DMS 273 (cell line): ENCODE data around the gene MCF2.
"Not testable (repeated sequence)": the region's sequence is repeated elsewhere in the genome, so short reads cannot be mapped to it uniquely, and the experiment has no call there.

ENCODE experiments used
- DNase-seq: peaks from one replicate; lab custom pipeline; 2025; ENCODE audit not compliant: unreplicated experiment; lab: John Stamatoyannopoulos, UW

MCF2 gene

GRCh38 chrX:139708067-139708466, at the start of gene MCF2:
Gene MCF2 (minus strand): TSS chrX:139708167. CDS start chrX:139651744, 56,423 bp downstream.
- no peak for DNase-seq

GRCh38 chrX:139751053-139751452, 43.1 kb upstream of the MCF2 start:
- DNase-seq = no peak

GRCh38 chrX:139750390-139750789, 42.4 kb upstream of the MCF2 start:
- DNase-seq = no peak

DNA sequence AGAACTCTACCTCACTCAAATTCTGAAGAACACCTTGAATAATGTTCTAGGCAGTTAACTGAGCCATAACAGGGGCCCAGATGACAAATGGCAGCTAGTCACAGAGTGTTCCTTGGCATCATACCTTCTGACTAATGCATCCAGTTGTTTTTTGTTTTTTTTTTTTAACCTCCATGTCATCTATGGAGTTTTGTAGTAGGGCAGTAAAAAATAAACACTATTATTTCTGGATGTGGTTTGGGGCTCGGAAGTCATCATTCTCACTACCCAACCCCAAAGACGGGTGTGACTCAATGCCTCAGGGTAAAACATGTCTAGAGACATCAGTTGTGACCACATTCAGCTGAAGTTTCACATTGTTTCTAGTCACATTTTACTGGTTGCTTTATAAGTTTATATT, 31.2 kb upstream of the MCF2 start:
- DNase-seq = no peak

DNA sequence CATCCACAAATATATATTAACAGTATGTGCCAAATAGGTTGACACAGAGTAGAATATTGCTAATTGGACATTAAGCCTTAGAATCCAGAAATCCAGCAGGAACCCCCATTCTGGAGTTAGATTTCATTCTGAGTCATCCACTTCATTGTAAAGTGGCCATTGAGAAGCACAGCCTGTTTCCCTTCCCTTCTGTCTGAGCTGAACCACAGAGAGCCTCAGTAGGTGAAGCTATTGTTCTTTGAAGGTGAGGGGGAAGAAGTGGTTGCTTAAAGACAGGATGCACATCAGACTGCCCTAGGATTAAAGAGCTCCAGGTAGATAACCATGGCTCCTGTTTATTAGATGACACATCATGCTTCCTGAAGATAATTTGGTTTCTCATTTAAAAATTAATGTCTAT, 30.6 kb upstream of the MCF2 start:
- no peak for DNase-seq

- no peak for DNase-seq
Observed at GRCh38 chrX:139736151-139736550, 28.2 kb upstream of the MCF2 start.

GRCh38 chrX:139734996-139735395, 27.0 kb upstream of the MCF2 start:
- no peak for DNase-seq

DNA sequence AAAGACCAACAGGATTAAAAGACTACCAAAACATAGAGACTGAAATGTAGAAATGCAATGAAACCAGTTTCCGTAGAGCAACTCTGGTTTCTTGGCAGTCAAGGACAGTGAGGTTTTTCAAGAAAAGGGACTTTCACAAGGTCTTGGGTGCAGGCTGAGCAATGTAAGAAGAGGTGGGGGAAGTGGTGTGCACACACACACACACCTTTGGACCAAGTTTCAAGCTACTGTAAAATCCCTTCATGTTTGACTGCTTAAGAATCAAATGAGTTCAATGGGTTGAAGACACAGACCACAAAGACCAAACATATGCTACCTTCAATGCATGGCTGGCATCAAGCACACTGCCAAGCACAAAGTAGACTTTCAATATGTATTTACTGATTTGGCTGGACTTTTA, 17.8 kb upstream of the MCF2 start:
- DNase-seq = no peak

- DNase-seq = no peak
Observed at GRCh38 chrX:139724626-139725025, 16.7 kb upstream of the MCF2 start.

DNA sequence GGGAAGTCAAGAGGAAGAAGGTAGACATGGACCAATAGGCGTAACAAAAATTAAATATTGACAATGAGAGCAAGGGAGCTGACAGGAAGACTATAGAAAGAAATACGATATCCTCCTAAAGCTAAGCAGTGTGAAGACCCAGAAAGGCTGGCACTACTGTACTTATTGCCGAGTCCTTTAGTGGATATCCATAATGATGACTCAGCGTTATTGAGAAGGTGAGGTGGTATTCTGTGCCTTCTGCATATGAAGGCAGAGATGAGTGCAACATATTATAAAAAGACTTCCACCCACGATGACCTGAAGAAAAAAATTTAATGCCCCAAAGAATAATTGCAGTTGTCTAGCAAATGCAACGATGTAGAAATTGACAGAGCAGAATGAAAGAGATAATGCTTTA, 13.0 kb upstream of the MCF2 start:
- DNase-seq = no peak

GRCh38 chrX:139720136-139720535, 12.2 kb upstream of the MCF2 start:
- no peak for DNase-seq

DNA sequence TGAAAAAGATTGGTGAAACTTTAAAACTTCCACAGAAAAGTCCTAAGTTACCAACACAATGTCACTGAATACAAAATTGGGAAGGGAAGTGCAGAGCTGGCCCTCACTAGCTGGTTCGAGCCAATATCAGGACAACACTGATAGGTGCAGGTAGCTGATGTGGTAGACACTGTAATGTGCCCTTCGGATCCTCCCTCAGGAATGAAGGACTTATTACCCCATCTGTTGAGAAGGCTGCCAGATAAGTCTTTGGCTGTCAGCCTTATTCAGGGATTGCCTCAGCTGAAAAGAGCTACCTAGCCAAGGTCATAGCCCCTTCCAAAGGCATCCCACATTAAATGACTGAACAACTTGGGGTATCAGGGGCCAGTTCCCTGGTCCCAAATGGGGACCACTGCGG, 5.3 kb downstream of the MCF2 start:
- no peak for DNase-seq

DNA sequence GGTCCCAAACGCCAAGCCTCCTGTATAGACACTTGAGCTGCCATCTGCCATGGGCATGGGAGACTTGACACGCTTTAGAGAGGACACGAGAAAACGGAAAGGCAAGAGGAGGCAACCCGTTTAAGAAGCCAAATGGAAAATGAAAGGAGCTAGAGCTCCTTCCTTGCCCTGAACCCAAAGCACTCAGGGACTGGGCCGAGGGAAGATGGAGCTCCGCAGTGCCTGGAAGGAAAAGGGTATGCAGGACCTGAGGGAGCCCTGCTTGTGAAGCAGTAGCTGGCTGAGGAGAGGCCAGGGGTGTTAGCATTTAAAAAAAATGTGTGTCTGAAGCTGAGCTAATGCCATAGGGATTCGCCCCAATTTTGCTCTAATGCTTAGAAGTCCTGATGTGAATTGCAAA, 15.1 kb downstream of the MCF2 start:
- peak; percentile 25 for DNase-seq

DNA sequence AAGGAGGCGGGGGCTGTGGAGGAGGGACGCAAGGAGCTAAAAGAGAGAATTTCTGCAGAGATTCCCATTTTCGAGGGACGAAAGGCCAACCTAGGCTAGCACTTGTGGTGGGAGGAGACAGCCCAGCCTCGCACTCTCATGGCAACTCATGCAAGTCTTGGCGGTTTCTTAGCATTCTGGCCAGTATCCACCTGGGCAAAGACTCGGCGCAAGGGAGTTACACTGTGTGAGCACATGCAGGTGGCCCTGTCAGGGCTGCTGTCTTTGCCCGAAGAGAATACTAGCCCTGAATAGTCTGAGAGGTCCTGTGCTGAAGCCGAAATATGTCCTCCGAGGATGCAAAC, 15.5 kb downstream of the MCF2 start:
- no peak for DNase-seq

DNA sequence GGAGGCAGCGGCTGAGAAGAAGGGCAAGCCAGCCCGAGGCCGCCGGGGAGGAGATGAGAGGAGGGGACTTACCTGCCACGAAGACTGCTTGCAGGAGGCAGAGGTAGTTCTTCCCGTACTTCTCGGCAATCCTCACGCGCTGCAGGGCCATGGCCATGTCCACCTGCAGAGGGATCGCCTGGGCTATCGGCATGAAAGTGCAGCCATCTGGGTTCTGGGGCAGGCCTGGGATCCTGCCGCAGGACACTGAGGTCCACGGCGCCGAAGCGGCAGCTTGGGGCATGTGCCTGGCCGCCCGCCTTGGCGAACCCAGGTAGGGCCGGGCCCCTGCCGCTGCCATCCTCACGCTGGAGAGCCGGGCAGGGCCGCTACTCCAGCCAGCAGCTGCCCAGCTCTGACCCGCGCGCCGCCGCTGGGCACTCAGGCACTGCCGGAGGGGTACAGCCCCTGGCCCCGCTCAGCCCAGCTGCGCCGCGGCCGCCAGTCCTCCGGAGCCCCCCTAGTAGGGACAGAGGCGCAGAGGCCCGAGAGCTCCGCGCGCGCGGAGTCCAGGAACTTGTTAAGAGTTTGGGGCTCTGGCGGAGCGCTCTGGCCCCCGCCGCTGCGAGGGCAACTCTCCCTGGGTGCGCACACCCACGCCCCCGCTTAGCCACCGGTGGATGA, 16.0 kb downstream of the MCF2 start:
- peak; percentile 33 for DNase-seq

- DNase-seq = peak; percentile 23
Observed at GRCh38 chrX:139691493-139691842, 16.5 kb downstream of the MCF2 start.

DNA sequence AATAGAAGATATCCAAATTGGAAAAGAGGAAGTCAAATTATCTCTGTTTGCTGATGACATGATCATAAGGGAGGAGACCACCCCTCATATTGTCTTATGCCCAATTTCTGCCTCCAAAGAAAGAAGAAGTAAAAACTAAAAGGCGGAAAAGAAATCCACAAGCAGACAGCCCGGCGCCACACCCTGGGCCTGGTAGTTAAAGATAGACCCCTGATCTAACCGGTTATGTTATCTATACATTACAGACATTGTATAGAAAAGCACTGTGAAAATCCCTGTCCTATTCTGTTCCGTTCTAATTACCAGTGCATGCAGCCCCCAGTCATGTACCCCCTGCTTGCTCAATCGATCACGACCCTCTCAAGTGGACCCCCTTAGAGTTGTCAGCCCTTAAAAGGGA, 22.8 kb downstream of the MCF2 start:
- not testable (repeated sequence) for DNase-seq

DNA sequence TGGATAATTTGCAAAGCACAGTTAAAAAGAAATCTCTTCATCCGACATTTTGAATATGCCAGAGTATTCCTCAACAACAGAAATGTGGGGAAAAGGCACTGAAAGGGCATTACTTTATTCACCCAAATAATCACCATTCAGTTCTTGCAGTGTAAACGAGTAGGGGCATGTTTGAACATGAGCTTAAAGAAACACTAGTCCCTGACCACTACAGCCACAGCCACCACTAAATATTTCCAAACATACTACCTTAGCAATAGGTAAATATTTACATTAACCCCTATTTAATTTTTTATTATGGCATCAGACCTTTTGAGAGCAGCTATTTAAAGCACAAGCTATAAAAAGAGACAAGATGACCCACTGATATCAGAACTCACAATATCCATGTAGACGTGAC, 27.6 kb downstream of the MCF2 start:
- DNase-seq = no peak

DNA sequence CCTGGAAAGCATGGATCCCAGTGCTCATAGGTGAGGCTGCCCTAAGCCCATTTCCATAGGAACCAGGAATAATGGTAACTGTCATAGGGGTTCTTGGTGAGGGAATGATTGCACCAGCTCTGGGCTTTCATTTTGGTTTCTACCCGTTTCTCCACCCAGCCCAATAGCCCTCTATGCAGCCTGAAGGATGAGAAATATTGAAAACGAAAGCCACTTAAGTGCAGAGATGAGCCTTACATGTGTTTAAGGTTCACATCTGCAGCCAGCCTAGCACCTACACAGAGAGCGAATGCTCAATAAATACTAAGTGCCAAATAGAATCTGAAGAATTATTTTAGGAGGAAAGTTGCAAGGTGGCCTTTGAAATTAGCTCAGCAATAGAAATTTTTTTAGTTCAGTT, 60.4 kb downstream of the MCF2 start:
- no peak for DNase-seq

GRCh38 chrX:139642241-139642927, 65.6 kb downstream of the MCF2 start:
- no peak for DNase-seq

DNA sequence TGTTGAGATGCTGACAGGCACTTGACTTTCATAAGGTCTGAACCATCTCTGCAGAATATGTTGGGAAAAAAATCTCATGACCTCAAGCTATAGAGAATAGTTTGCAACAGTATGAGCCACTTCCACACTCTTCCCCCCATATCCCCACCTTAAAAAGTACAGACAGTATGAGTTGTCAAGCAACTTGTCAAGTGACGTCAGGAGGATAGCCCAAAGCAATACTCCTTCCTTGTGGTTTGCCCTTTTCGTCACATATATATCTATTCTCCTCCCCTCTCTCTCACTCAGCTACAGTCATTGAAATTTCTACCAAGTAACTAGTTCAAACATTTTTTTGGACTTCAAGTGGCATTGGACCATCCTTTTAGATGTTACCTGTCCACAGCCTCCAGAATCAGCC, 67.7 kb downstream of the MCF2 start:
- DNase-seq = no peak

DNA sequence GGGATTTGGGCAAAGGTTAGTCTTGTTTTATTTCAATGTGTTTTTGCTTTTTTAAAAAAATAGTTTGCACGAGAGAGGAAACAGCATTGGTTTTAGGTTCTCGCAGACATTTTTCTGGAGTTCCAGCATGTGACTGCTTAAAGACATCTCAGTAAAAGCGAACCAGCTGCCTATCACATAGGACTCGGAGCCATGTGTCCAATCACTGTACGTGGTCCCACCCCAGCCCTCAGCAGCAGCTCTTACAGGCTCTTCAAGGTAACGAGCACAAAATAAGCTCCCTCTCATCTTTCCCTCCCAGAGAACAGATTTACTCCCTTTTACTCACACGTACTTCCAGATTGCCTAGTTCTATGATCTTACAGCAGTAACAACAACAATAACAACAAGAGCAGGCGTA, 68.7 kb downstream of the MCF2 start:
- no peak for DNase-seq

- no peak for DNase-seq
Observed at GRCh38 chrX:139600105-139600504, 107.9 kb downstream of the MCF2 start.
